ENCODE measurements around the gene GPR151. TPM values are rescaled to one million over a fixed set of nuclear protein-coding genes. Genes with fewer than 3 reads are reported as not detected.

Gene GPR151
- total RNA-seq, 2 donors from 2014 or later, result not detected

DNA sequence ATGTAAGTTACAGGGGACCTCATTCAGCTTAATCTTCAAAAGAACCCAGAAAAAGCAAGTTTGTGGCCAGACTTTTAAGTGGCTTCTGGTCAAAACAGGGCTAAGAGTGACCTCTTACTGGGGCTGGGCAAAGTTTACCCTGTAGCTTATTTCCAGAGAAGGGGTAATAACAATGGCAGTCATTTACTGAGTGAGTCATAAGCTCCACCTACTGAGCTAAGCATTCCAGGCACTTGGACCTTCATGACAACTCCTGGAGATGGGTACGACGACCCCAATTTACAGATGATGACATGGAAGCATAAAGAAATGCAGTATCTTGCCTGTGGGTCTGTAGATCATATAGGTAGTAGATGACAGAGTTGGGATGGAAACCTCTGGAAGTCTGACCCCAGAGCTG lies 4.7 kb upstream of the GPR151 start:
- H3K27me3 ChIP-seq, result no peaks in the 10 kb centered on the region
- H3K4me1 ChIP-seq, result no peaks in the 10 kb centered on the region
- H3K9ac ChIP-seq (ENCODE audit: low read depth in 2 of 2, low read length in 2 of 2), result no peak overlapping the region
- H3K9me3 ChIP-seq, result no peaks in the 10 kb centered on the region
- H3K36me3 ChIP-seq, result no peaks in the 10 kb centered on the region
- TF ChIP-seq, protein P1, sequence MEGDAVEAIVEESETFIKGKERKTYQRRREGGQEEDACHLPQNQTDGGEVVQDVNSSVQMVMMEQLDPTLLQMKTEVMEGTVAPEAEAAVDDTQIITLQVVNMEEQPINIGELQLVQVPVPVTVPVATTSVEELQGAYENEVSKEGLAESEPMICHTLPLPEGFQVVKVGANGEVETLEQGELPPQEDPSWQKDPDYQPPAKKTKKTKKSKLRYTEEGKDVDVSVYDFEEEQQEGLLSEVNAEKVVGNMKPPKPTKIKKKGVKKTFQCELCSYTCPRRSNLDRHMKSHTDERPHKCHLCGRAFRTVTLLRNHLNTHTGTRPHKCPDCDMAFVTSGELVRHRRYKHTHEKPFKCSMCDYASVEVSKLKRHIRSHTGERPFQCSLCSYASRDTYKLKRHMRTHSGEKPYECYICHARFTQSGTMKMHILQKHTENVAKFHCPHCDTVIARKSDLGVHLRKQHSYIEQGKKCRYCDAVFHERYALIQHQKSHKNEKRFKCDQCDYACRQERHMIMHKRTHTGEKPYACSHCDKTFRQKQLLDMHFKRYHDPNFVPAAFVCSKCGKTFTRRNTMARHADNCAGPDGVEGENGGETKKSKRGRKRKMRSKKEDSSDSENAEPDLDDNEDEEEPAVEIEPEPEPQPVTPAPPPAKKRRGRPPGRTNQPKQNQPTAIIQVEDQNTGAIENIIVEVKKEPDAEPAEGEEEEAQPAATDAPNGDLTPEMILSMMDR (IDR thresholded peaks at IDR 0.05), result no peak
- intact Hi-C loops (cut with DNase I), result no loop called here
- no peak overlapping the region for H3K27ac ChIP-seq
- H3K4me3 ChIP-seq, result no peak overlapping the region
- DNase-seq, result no peak

DNA sequence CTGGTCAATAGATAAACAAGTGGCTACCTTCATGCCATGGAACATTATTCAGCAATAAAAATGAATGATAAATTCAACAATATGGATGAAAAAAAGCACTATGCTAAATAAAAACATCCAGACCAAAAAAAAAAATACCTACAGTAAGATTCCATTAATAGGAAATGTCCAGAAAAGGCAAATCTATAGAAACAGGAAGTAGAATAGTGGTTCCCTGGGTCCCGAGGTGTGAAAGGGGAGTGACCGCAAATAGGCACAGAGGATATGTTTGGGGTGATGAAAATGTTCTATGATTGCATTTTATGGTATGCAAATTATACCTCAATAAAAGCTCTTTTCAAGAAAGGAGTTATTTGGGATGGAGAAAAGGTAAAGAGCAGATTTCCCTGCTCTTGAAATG lies 3.6 kb upstream of the GPR151 start:
- intact Hi-C loops (cut with DNase I), result no loop called here
- no peak overlapping the region for H3K9ac ChIP-seq (ENCODE audit: low read depth in 2 of 2, low read length in 2 of 2)
- H3K9me3 ChIP-seq, result no peaks in the 10 kb centered on the region
- H3K27me3 ChIP-seq, result no peaks in the 10 kb centered on the region
- no peak overlapping the region for H3K27ac ChIP-seq
- DNase-seq, result no peak
- TF ChIP-seq, protein P1 (IDR thresholded peaks at IDR 0.05), result no peak
- no peaks in the 10 kb centered on the region for H3K4me1 ChIP-seq
- no peaks in the 10 kb centered on the region for H3K36me3 ChIP-seq
- H3K4me3 ChIP-seq, result no peak overlapping the region

DNA sequence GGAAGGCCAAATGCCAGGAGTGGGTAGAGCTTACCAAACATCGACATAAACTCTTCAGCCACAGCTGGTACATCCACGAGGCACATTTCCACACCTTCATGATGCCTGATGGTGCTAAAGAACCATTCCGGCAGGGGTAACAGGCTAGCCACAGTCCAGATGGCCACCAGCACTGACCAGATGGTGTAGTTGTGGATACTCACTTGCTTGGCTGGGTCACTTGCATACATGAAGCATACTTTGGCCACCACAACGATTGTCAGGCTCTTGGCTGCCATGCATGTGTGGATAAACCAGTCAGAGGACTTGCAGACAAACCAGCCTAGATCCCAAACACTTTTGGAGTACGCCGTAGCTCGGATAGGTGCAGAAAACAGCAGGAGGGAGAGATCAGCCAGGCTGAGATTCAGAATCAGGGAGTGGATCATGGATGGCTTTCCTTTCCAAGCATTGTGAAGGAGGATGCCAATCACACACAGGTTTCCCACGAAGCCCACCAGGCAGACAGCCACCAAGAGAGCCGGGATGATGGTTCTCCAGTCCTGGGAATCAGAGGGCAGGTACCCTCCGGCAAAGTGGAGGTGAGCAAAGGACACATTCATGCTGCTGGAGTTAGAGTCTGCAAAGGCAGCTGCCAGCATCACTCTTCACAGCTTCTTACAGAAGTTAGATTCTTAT lies 378 bp downstream of the GPR151 start:
- H3K9me3 ChIP-seq, result no peaks in the 10 kb centered on the region
- H3K27ac ChIP-seq, result no peak overlapping the region
- H3K4me1 ChIP-seq, result no peaks in the 10 kb centered on the region
- no peak for DNase-seq
- TF ChIP-seq, protein P1 (IDR thresholded peaks at IDR 0.05), result no peak
- H3K36me3 ChIP-seq, result peaks cover 6% of the 10 kb centered on the region
- intact Hi-C loops (cut with DNase I), result no loop called here
- H3K4me3 ChIP-seq, result no peak overlapping the region
- no peak overlapping the region for H3K9ac ChIP-seq (ENCODE audit: low read depth in 2 of 2, low read length in 2 of 2)
- H3K27me3 ChIP-seq, result no peaks in the 10 kb centered on the region

DNA sequence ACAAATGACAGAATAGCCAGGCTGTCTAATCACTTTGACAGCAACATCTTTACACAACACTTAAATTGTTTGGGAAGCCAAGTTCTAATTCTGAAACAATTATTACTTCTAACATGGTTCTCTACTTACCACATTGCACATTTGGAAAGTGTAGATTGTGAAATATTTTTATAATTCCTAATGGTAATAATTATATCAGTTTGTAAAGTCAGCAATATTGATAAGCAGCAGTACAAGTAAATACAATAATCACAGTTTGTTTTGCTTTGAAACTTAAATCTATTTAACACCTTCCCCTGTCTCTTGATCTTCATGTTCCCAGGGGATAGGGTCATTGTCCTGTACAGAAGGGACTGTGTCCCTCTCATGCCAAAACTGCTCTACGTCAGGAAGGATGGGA lies 1.4 kb downstream of the GPR151 start:
- H3K36me3 ChIP-seq, result peaks cover 14% of the 10 kb centered on the region
- no peak overlapping the region for H3K4me3 ChIP-seq
- H3K27ac ChIP-seq, result no peak overlapping the region
- no peak overlapping the region for H3K9ac ChIP-seq (ENCODE audit: low read depth in 2 of 2, low read length in 2 of 2)
- no peaks in the 10 kb centered on the region for H3K9me3 ChIP-seq
- no peak for DNase-seq
- H3K4me1 ChIP-seq, result no peaks in the 10 kb centered on the region
- intact Hi-C loops (cut with DNase I), result no loop called here
- H3K27me3 ChIP-seq, result no peaks in the 10 kb centered on the region
- TF ChIP-seq, protein P1 (IDR thresholded peaks at IDR 0.05), result no peak

DNA sequence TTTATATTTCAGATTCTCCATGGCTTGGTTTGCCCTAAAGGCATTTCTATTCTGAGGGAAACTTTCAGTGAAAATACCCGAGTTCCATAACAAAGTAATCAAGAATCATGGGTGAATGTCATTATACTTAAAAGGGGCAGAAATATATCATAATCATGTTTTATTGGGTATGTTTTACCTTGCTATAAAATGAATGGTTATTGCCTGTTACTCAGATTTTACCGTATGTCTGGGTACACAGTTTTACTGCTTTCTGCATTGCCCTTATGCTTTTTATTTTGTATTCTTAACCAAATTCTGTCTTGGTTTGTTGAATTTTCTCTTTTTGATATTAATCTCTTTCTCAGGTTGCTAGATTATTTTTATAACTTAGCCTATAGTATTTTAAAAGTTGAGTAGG lies 2.5 kb downstream of the GPR151 start:
- H3K9ac ChIP-seq (ENCODE audit: low read depth in 2 of 2, low read length in 2 of 2), result no peak overlapping the region
- H3K36me3 ChIP-seq, result peaks cover 14% of the 10 kb centered on the region
- TF ChIP-seq, protein P1 (IDR thresholded peaks at IDR 0.05), result no peak
- H3K4me1 ChIP-seq, result no peaks in the 10 kb centered on the region
- H3K27me3 ChIP-seq, result no peaks in the 10 kb centered on the region
- no peak for DNase-seq
- H3K27ac ChIP-seq, result no peak overlapping the region
- no peak overlapping the region for H3K4me3 ChIP-seq
- intact Hi-C loops (cut with DNase I), result no loop called here
- H3K9me3 ChIP-seq, result no peaks in the 10 kb centered on the region
